Activated naive CD8-positive, alpha-beta T cell treated with anti-CD3 and anti-CD28 coated beads, Interleukin-2, amount 50 U/mL, for 24 hours (primary cell): Measurements from ENCODE around the gene TIMM10B.

Source experiments
- ATAC-seq: fragments of 150-1000 bp; cut with Tn5 transposase; one replicate; pipeline ENCODE4 v1.10.0; 2021
- DNase-seq: peaks from one replicate; pipeline ENCODE4 v3.0.0; 2021
- H3K27ac Mint-ChIP-seq: one replicate; pipeline ENCODE4 v1.8.0; 2021; ENCODE audit warnings: mild to moderate bottlenecking, mixed read lengths
- H3K27me3 Mint-ChIP-seq: one replicate; pipeline ENCODE4 v1.8.0; 2021; ENCODE audit warnings: mixed read lengths
- H3K36me3 Mint-ChIP-seq: one replicate; pipeline ENCODE4 v1.8.0; 2021; ENCODE audit warnings: low read depth, mixed read lengths
- H3K4me1 Mint-ChIP-seq: one replicate; pipeline ENCODE4 v1.8.0; 2021; ENCODE audit warnings: mixed read lengths
- H3K4me3 Mint-ChIP-seq: one replicate; pipeline ENCODE4 v1.8.0; 2021; ENCODE audit warnings: mild to moderate bottlenecking, moderate library complexity, mixed read lengths
- H3K9me3 Mint-ChIP-seq: one replicate; pipeline ENCODE4 v1.8.0; 2021; ENCODE audit warnings: mixed read lengths

Gene TIMM10B

GRCh38 chr11:6480299-6480914 lies 894 bp upstream of the TIMM10B start:
- no peak for ATAC-seq
- Mint-ChIP-seq H3K36me3 (peaks cover 45% of the 10 kb centered on the region), H3K4me1 (peaks cover 36% of the 10 kb centered on the region)

DNA sequence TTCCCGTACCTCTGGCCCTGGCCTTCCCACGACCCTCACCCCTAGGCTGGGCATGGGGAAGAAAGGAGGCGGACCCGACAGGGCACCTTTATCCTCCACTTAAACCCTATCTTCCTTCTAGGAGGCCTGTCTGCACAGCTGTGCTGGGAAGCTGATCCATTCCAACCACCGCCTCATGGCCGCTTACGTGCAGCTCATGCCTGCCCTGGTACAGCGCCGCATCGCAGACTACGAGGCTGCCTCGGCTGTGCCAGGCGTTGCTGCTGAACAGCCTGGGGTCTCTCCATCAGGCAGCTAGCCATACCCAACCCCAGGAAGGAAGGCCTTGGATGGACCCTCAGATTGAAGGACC lies 599 bp downstream of the TIMM10B start:
- H3K27me3 Mint-ChIP-seq: no peaks in the 10 kb centered on the region
- peak overlapping the region; percentile 92 for H3K4me3 Mint-ChIP-seq
- peaks cover 36% of the 10 kb centered on the region for H3K4me1 Mint-ChIP-seq
- H3K9me3 Mint-ChIP-seq: no peaks in the 10 kb centered on the region
- no peak for DNase-seq
- no peak for ATAC-seq
- H3K27ac Mint-ChIP-seq: peak overlapping the region; percentile 97
- H3K36me3 Mint-ChIP-seq: peaks cover 43% of the 10 kb centered on the region

More at GRCh38 chr11:6480299-6480914, 894 bp upstream of the TIMM10B start:
- H3K4me3 Mint-ChIP-seq: peak overlapping the region; percentile 92
- H3K27ac Mint-ChIP-seq: peak overlapping the region; percentile 97
- no peak for DNase-seq
- no peaks in the 10 kb centered on the region for H3K9me3 Mint-ChIP-seq
- no peaks in the 10 kb centered on the region for H3K27me3 Mint-ChIP-seq

GRCh38 chr11:6482441-6482840 lies 1.1 kb downstream of the TIMM10B start:
- no peaks in the 10 kb centered on the region for H3K27me3 Mint-ChIP-seq
- DNase-seq (no peak), ATAC-seq (no peak)
- peak overlapping the region; percentile 92 for H3K4me3 Mint-ChIP-seq
- H3K4me1 Mint-ChIP-seq: peaks cover 36% of the 10 kb centered on the region
- H3K9me3 Mint-ChIP-seq: no peaks in the 10 kb centered on the region
- peak overlapping the region; percentile 97 for H3K27ac Mint-ChIP-seq
- H3K36me3 Mint-ChIP-seq: peaks cover 38% of the 10 kb centered on the region

DNA sequence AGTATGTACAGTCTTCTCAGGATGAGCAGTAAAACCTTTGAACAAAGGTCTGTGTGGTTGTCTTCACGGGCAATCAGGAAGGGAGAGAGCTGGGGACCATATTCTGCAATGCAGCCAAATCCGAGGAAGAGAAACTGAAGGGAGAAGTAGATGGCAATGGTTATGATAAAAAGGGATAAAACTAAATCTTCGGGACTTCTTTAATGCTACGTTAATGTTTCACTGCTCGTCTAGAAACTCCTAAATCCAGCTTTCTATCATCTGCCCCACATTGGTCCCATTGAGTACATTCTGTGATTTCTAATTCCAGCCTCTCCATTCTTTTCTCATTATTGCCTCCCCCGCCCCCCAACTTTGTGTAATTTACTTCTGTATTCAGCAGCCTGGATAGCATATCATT lies 1.7 kb downstream of the TIMM10B start:
- peak overlapping the region; percentile 92 for H3K4me3 Mint-ChIP-seq
- H3K9me3 Mint-ChIP-seq: no peaks in the 10 kb centered on the region
- ATAC-seq (no peak), DNase-seq (no peak)
- peaks cover 38% of the 10 kb centered on the region for H3K4me1 Mint-ChIP-seq
- H3K36me3 Mint-ChIP-seq: peaks cover 32% of the 10 kb centered on the region
- H3K27me3 Mint-ChIP-seq: no peaks in the 10 kb centered on the region
- peak overlapping the region; percentile 97 for H3K27ac Mint-ChIP-seq

DNA sequence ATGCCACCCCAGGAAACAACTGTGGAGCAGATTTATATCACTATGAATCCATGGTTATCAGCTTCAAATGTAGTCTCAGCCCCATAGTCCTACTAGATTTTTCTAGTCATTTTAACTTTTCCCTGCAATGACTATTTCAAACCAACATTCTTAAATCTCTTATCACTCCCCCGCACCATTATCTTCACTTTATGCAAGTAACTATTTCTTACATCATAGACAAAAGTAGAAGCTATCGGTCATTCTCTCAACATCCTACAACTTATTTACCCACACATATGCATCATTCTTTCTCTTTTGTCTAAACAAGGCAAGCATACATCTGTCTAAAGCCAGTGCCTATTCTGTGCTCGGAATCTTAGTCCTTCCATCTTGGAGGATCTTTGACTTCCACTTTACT lies 4.4 kb downstream of the TIMM10B start:
- no peak overlapping the region for H3K27ac Mint-ChIP-seq
- no peak for ATAC-seq
- H3K4me3 Mint-ChIP-seq: no peak overlapping the region
- no peaks in the 10 kb centered on the region for H3K9me3 Mint-ChIP-seq
- H3K36me3 Mint-ChIP-seq: peaks cover 30% of the 10 kb centered on the region
- H3K27me3 Mint-ChIP-seq: no peaks in the 10 kb centered on the region
- H3K4me1 Mint-ChIP-seq: peaks cover 31% of the 10 kb centered on the region
- no peak for DNase-seq

- ATAC-seq: no peak
- H3K27ac Mint-ChIP-seq: no peak overlapping the region
- no peak for DNase-seq
- H3K4me1 Mint-ChIP-seq: peaks cover 28% of the 10 kb centered on the region
- no peaks in the 10 kb centered on the region for H3K9me3 Mint-ChIP-seq
- H3K4me3 Mint-ChIP-seq: no peak overlapping the region
- H3K36me3 Mint-ChIP-seq: peaks cover 29% of the 10 kb centered on the region
- H3K27me3 Mint-ChIP-seq: no peaks in the 10 kb centered on the region
Measured at GRCh38 chr11:6486256-6486655, 5.0 kb downstream of the TIMM10B start.

- H3K9me3 Mint-ChIP-seq: no peaks in the 10 kb centered on the region
- DNase-seq (no peak), ATAC-seq (no peak)
- H3K4me3 Mint-ChIP-seq: no peak overlapping the region
- no peaks in the 10 kb centered on the region for H3K27me3 Mint-ChIP-seq
- peaks cover 30% of the 10 kb centered on the region for H3K36me3 Mint-ChIP-seq
- H3K4me1 Mint-ChIP-seq: peaks cover 28% of the 10 kb centered on the region
- no peak overlapping the region for H3K27ac Mint-ChIP-seq
Measured at GRCh38 chr11:6486938-6487337, 5.6 kb downstream of the TIMM10B start.

DNA sequence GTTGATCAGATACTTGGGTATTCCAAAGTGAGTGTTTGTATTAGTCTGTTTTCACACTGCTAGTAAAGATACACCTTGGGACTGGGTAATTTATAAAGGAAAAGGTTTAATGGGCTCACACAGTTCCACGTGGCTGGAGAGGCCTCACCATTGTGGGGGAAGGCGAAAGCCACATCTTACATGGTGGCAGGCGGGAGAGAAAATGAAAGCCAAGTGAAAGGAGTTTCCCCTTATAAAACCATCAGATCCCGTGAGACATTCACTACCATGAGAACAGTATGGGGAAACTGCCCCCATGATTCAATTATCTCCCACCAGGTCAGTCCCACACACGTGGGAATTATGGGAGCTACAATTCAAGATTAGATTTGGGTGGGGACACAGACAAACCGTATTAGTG lies 7.0 kb downstream of the TIMM10B start:
- no peaks in the 10 kb centered on the region for H3K9me3 Mint-ChIP-seq
- peak overlapping the region; percentile 24 for H3K27ac Mint-ChIP-seq
- H3K27me3 Mint-ChIP-seq: no peaks in the 10 kb centered on the region
- no peak overlapping the region for H3K4me3 Mint-ChIP-seq
- DNase-seq (no peak), ATAC-seq (peak; percentile 33)
- H3K36me3 Mint-ChIP-seq: peaks cover 16% of the 10 kb centered on the region
- peaks cover 14% of the 10 kb centered on the region for H3K4me1 Mint-ChIP-seq

- ATAC-seq (no peak), DNase-seq (no peak)
- peak overlapping the region; percentile 24 for H3K27ac Mint-ChIP-seq
- no peaks in the 10 kb centered on the region for H3K9me3 Mint-ChIP-seq
- H3K4me3 Mint-ChIP-seq: no peak overlapping the region
- peaks cover 11% of the 10 kb centered on the region for H3K4me1 Mint-ChIP-seq
- H3K27me3 Mint-ChIP-seq: no peaks in the 10 kb centered on the region
- peaks cover 16% of the 10 kb centered on the region for H3K36me3 Mint-ChIP-seq
Measured at GRCh38 chr11:6488821-6489220, 7.5 kb downstream of the TIMM10B start.

DNA sequence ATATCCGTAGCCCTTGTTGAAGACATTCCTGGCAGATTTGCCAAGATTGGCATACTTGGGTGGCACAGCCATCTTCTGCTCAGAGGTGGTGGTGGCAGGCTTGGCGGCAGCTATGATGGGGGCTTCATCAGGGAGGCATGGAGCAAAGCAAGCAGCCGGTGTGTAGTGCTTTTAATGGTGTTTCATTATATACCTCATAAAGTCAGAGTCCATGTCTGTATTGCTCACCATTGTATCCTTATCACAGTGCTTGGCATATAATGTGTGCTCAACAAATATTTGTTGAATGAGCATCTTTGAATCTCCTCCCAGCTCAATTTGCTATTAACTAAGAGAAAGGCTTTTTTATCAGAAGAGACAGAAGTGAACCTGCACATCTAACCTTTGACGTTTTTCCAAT lies 8.0 kb downstream of the TIMM10B start:
- Mint-ChIP-seq H3K9me3 (no peaks in the 10 kb centered on the region), H3K36me3 (peaks cover 17% of the 10 kb centered on the region), H3K4me3 (no peak overlapping the region), H3K27me3 (no peaks in the 10 kb centered on the region), H3K27ac (no peak overlapping the region), H3K4me1 (peaks cover 11% of the 10 kb centered on the region)
- DNase-seq: no peak
- ATAC-seq: no peak

DNA sequence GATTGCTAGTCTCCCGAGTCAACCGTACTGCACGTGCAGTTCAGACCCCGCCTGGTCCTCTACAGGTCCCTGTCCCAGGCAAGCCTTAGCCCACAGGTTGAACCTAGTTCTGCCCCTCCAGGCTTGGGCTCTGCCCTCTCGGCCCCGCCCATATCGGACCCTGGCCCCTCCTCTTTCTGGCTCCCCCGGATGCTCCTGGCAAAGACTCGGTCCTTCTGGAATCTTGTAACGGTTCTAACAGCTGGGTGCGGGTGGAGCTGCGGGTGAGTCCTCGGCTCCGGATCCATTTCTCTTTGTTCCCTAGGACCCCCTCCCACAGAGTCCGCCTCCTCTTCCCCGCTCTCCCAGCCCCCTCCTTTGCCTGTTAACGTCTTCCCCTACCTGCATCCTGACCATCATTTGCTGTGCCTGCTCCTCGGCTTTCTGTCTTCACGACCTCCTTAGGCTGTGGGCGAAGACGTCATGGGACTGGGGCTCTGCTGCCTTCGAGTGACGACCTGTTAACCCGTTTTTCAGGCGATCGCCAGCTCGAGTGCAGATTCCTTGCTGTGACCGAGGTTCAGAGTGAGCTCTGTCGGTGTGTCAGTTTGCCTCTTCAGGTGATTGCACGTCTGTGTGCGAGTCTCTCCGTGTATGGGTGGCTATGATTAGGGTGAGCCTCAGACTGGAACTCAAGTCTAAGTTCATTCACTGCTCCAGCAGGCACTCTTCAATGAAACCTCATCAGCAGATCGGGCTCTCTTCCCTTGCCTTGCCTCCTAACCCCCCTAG lies 16.0 kb downstream of the TIMM10B start, which contains the start of gene DNHD1:
Gene DNHD1, plus strand, starts transcription at position 212 of the 771 bp plus-strand sequence. CDS start 936 bp downstream, outside the sequence.
- Mint-ChIP-seq H3K27me3 (no peaks in the 10 kb centered on the region), H3K36me3 (peaks cover 17% of the 10 kb centered on the region), H3K9me3 (no peaks in the 10 kb centered on the region), H3K4me1 (no peaks in the 10 kb centered on the region), H3K27ac (no peak within 1 kb of the TSS), H3K4me3 (no peak within 1 kb of the TSS)
- no peak for ATAC-seq
- DNase-seq: no peak

DNA sequence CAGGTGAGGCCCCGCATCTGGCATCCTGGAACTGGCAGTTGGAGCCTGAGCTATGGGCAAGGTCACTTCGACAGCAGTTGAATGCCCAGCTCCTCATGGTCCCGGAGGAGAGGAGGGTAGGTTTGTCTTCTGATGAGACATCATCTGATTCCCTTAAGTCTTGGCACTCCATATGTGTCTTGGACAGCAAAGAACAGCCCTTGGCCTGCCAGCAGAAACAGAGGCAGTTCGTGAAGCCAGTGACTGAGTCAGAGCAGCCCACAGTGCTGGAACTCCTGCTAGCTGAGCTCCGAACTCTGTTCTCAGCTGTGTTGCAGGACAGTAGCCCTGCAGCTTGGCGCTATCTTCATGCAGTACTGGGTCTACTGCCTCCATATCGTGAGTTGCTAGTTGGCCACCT lies 16.8 kb downstream of the TIMM10B start:
- H3K27me3 Mint-ChIP-seq: no peaks in the 10 kb centered on the region
- H3K4me1 Mint-ChIP-seq: no peaks in the 10 kb centered on the region
- no peaks in the 10 kb centered on the region for H3K9me3 Mint-ChIP-seq
- peaks cover 17% of the 10 kb centered on the region for H3K36me3 Mint-ChIP-seq
- H3K27ac Mint-ChIP-seq: no peak overlapping the region
- DNase-seq (no peak), ATAC-seq (no peak)
- H3K4me3 Mint-ChIP-seq: no peak overlapping the region

- no peaks in the 10 kb centered on the region for H3K9me3 Mint-ChIP-seq
Measured at GRCh38 chr11:6498544-6498943, 17.2 kb downstream of the TIMM10B start.

DNA sequence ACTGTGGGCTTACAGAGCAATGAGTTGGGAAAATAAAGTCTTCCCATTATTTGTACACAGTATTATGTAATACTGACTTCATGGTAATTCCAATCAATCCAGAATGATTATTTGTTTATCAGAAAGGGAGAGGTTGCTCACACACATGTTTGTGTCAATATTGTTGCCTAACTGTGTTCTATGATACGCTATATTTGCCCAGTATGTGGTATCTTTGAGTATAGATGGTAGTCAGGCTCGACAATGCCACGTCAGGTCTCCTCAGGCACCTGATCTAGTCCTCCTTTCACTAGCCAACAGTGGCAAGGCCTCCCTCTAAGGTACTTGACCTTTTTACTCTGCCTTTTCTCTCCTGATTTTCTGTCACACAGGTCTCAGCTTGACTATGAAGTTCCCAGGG lies 21.1 kb downstream of the TIMM10B start:
- ATAC-seq (no peak), DNase-seq (no peak)
- Mint-ChIP-seq H3K4me3 (no peak overlapping the region), H3K9me3 (no peaks in the 10 kb centered on the region), H3K27me3 (no peaks in the 10 kb centered on the region), H3K4me1 (peaks cover 2% of the 10 kb centered on the region), H3K36me3 (peaks cover 17% of the 10 kb centered on the region), H3K27ac (no peak overlapping the region)

More at GRCh38 chr11:6498544-6498943, 17.2 kb downstream of the TIMM10B start:
- Mint-ChIP-seq H3K4me3 (no peak overlapping the region), H3K27ac (no peak overlapping the region), H3K27me3 (no peaks in the 10 kb centered on the region), H3K36me3 (peaks cover 17% of the 10 kb centered on the region), H3K4me1 (no peaks in the 10 kb centered on the region)
- DNase-seq (no peak), ATAC-seq (no peak)

GRCh38 chr11:6504166-6504565 lies 22.9 kb downstream of the TIMM10B start:
- DNase-seq: no peak
- Mint-ChIP-seq H3K9me3 (no peaks in the 10 kb centered on the region), H3K27me3 (no peaks in the 10 kb centered on the region), H3K4me3 (no peak overlapping the region), H3K36me3 (peaks cover 19% of the 10 kb centered on the region), H3K4me1 (peaks cover 2% of the 10 kb centered on the region), H3K27ac (no peak overlapping the region)
- no peak for ATAC-seq
